ENCODE results near the gene SRGAP3.

GRCh38 chr3:8942746-8943488 lies 306.5 kb downstream of the SRGAP3 start:
- no peak for TF ChIP-seq CTCF (conservative IDR thresholded peaks at IDR 0.05)
- TF ChIP-seq ZFX (IDR thresholded peaks at IDR 0.05) = no peak

All from C4-2B (cell line).